Mucosa of descending colon (tissue), 3 donors: Measurements from ENCODE around the gene PRDM5. TPM values are rescaled to one million over a fixed set of nuclear protein-coding genes. Genes with fewer than 3 reads are reported as not detected.

ENCODE experiments used
- ATAC-seq: fragments of 200-7000 bp; cut with Tn5 transposase; one replicate; pipeline ENCODE4 v1.9.1; 2020; ENCODE audit warnings: mild to moderate bottlenecking, moderate library complexity
- DNase-seq, 3 donors: peaks; one replicate each; pipeline ENCODE4 v3.0.0-alpha.2; 2020
- H3K36me3 ChIP-seq: fragments of 200-600 bp; one replicate; pipeline ENCODE4 v1.8.0; 2021; ENCODE audit warnings: low read depth, mild to moderate bottlenecking
- H3K4me1 ChIP-seq: fragments of 200-600 bp; one replicate; pipeline ENCODE4 v1.8.0; 2021; ENCODE audit warnings: low read depth, mild to moderate bottlenecking
- H3K4me3 ChIP-seq: fragments of 200-600 bp; one replicate; pipeline ENCODE4 v1.8.0; 2021; ENCODE audit warnings: mild to moderate bottlenecking
- H3K9me3 ChIP-seq: fragments of 200-600 bp; one replicate; pipeline ENCODE4 v1.8.0; 2021; ENCODE audit warnings: mild to moderate bottlenecking
- CTCF ChIP-seq: fragments of 200-600 bp; IDR thresholded peaks from one replicate; pipeline ENCODE4 v1.8.0; 2022; ENCODE audit warnings: antibody characterized with exemption, mild to moderate bottlenecking
- intact Hi-C, 2 donors: fragments of 100-400 bp; cut with DNase I in 1 of 2; cut with micrococcal nuclease in 1 of 2; formaldehyde crosslinking; loops; one replicate each; pipeline versions ENCODE4 v1.11.0 to v1.11.1; 2022; cut with DNase I, micrococcal nuclease
- total RNA-seq, 3 donors: library from RNA; stranded (reverse); fragmentation: NEBNext Ultra II Directional in 2 of 3; extraction: Animal tissue kit (Norgen Biotek cat#: 25700) in 2 of 3; gene quantifications; one replicate each; pipeline versions ENCODE4 v1.2.1 to v1.2.4, GENCODE V29; 2021 to 2023
- donor health status: DM: no; HTN: no; CAD: no; lungs with moderate emphysema.
- donor health status: DM: no; HTN: no; CAD: no.
- donor health status: DM: no; HTN: yes; CAD: no.

The PRDM5 gene
- total RNA-seq, 3 donors from 2014 or later: 8.7 to 12.2 (median 10.2) TPM

- H3K36me3 ChIP-seq: no peaks in the 10 kb centered on the region
- H3K4me1 ChIP-seq: peaks cover 13% of the 10 kb centered on the region
- ATAC-seq: no peak
- H3K4me3 ChIP-seq: no peak overlapping the region
- TF ChIP-seq CTCF: no peak
- no peak for DNase-seq
- no peaks in the 10 kb centered on the region for H3K9me3 ChIP-seq
- intact Hi-C loops: no loop called here
Observed at GRCh38 chr4:120867506-120867905, 55.0 kb downstream of the PRDM5 start.

- H3K4me1 ChIP-seq: peaks cover 17% of the 10 kb centered on the region
- TF ChIP-seq CTCF: no peak
- DNase-seq (no peak), ATAC-seq (no peak)
- H3K36me3 ChIP-seq: no peaks in the 10 kb centered on the region
- H3K4me3 ChIP-seq: no peak overlapping the region
- intact Hi-C loops: no loop called here
- H3K9me3 ChIP-seq: no peaks in the 10 kb centered on the region
Observed at GRCh38 chr4:120865985-120866384, 56.5 kb downstream of the PRDM5 start.

- DNase-seq (no peak), ATAC-seq (no peak)
- H3K4me3 ChIP-seq: no peak overlapping the region
- no peaks in the 10 kb centered on the region for H3K9me3 ChIP-seq
- H3K36me3 ChIP-seq: no peaks in the 10 kb centered on the region
- peaks cover 11% of the 10 kb centered on the region for H3K4me1 ChIP-seq
- TF ChIP-seq CTCF: no peak
- intact Hi-C loops: no loop called here
Observed at GRCh38 chr4:120864969-120865368, 57.6 kb downstream of the PRDM5 start.

GRCh38 chr4:120862432-120862831 lies 60.1 kb downstream of the PRDM5 start:
- ATAC-seq: peak; percentile 91
- DNase-seq: no peak
- Histone ChIP-seq H3K36me3 (no peaks in the 10 kb centered on the region), H3K4me1 (peaks cover 4% of the 10 kb centered on the region), H3K9me3 (no peaks in the 10 kb centered on the region), H3K4me3 (no peak overlapping the region)
- intact Hi-C loops: no loop called here
- no peak for TF ChIP-seq CTCF

- peaks cover 4% of the 10 kb centered on the region for H3K4me1 ChIP-seq
- ATAC-seq (no peak), DNase-seq (no peak)
- H3K9me3 ChIP-seq: no peaks in the 10 kb centered on the region
- H3K4me3 ChIP-seq: no peak overlapping the region
- TF ChIP-seq CTCF: no peak
- intact Hi-C loops: no loop called here
- no peaks in the 10 kb centered on the region for H3K36me3 ChIP-seq
Observed at GRCh38 chr4:120861852-120862251, 60.7 kb downstream of the PRDM5 start.

GRCh38 chr4:120858776-120859175 lies 63.8 kb downstream of the PRDM5 start:
- peaks cover 4% of the 10 kb centered on the region for H3K4me1 ChIP-seq
- H3K36me3 ChIP-seq: no peaks in the 10 kb centered on the region
- DNase-seq (no peak), ATAC-seq (no peak)
- intact Hi-C loops: no loop called here
- no peaks in the 10 kb centered on the region for H3K9me3 ChIP-seq
- H3K4me3 ChIP-seq: no peak overlapping the region
- TF ChIP-seq CTCF: no peak
